ENCODE measurements around the gene LRRN4CL. TPM values are rescaled to one million over a fixed set of nuclear protein-coding genes. Genes with fewer than 3 reads are reported as not detected.

LRRN4CL gene
- total RNA-seq, 4 donors from 2014 or later, result 29.9 to 48.2 (median 39.2) TPM

DNA sequence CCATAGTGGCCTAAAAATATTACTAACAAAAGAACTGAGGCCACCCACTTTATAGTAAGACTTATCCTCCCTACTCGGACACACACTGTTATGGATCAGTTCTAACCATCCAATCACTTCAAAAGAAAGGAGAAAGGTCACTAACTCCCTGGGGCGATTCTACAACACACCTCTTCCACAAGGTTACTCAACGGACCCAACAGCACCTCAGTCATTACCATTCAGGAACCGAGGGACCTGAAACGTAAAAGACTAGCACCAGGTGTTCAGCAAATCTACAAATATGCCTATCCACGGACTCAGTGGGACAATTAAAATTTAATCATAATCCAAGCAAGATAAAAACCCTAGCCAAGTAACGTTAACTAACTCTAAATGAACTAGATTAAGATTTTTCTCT, 36.3 kb upstream of the LRRN4CL start:
- H3K9me3 ChIP-seq, result no peaks in the 10 kb centered on the region
- no peak for TF ChIP-seq POLR2AphosphoS5 (IDR thresholded peaks at IDR 0.05)
- TF ChIP-seq EP300 (IDR thresholded peaks at IDR 0.05), result no peak
- TF ChIP-seq POLR2A (IDR thresholded peaks at IDR 0.05; ENCODE audit: low read depth), result no peak
- TF ChIP-seq, protein P1, sequence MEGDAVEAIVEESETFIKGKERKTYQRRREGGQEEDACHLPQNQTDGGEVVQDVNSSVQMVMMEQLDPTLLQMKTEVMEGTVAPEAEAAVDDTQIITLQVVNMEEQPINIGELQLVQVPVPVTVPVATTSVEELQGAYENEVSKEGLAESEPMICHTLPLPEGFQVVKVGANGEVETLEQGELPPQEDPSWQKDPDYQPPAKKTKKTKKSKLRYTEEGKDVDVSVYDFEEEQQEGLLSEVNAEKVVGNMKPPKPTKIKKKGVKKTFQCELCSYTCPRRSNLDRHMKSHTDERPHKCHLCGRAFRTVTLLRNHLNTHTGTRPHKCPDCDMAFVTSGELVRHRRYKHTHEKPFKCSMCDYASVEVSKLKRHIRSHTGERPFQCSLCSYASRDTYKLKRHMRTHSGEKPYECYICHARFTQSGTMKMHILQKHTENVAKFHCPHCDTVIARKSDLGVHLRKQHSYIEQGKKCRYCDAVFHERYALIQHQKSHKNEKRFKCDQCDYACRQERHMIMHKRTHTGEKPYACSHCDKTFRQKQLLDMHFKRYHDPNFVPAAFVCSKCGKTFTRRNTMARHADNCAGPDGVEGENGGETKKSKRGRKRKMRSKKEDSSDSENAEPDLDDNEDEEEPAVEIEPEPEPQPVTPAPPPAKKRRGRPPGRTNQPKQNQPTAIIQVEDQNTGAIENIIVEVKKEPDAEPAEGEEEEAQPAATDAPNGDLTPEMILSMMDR (IDR thresholded peaks at IDR 0.05), result no peak
- H3K4me1 ChIP-seq, result peaks cover 40 to 61% (median 54%) of the 10 kb centered on the region in 4 donors
- intact Hi-C loops (cut with DNase I), result no loop called here
- H3K27me3 ChIP-seq, result no peaks in the 10 kb centered on the region
- H3K4me3 ChIP-seq, result peak overlapping the region; percentile 85 to 94 (median 90)
- peaks cover 31 to 43% (median 35%) of the 10 kb centered on the region in 4 donors for H3K36me3 ChIP-seq
- WGBS, result 1% methylated on average over 7 of the region's 7 CpGs
- DNase-seq (ENCODE audit: extremely low spot score), result no peak
- H3K27ac ChIP-seq (replicated peaks in 1 of 4), result peak overlapping the region; percentile 89 to 97 (median 94)

DNA sequence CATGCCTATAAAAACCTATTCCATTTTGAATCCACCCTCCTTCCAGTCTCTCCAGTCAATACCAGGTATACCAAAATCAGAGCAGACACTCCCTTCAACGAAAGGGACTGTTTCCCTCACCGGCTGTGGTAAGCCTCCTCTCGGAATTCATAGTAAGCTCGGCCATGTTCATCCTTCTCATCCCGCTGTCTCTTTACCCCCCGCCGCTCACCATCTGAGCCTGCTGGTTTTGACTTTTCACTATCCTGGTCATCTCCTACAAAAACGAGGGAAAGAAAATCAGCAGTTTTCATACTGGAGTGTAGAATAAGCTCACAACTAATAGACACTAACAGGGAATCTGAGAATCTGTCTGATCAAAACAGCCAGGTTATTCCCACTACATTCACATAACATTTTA, 34.8 kb upstream of the LRRN4CL start:
- H3K27me3 ChIP-seq, result no peaks in the 10 kb centered on the region
- intact Hi-C loops (cut with DNase I), result no loop called here
- peak overlapping the region; percentile 27 to 94 (median 90) for H3K4me3 ChIP-seq
- H3K36me3 ChIP-seq, result peaks cover 46 to 50% (median 48%) of the 10 kb centered on the region in 4 donors
- peaks cover 26 to 52% (median 43%) of the 10 kb centered on the region in 4 donors for H3K4me1 ChIP-seq
- WGBS, result 25% methylated on average over 8 of the region's 8 CpGs
- no peak for DNase-seq (ENCODE audit: extremely low spot score)
- no peaks in the 10 kb centered on the region for H3K9me3 ChIP-seq
- peak overlapping the region in 2 of 4 donors; percentile 1 to 89 for H3K27ac ChIP-seq (replicated peaks in 1 of 4)
- TF ChIP-seq, protein P1 (IDR thresholded peaks at IDR 0.05), result no peak
- no peak for TF ChIP-seq POLR2A (IDR thresholded peaks at IDR 0.05; ENCODE audit: low read depth)
- TF ChIP-seq POLR2AphosphoS5 (IDR thresholded peaks at IDR 0.05), result no peak
- TF ChIP-seq EP300 (IDR thresholded peaks at IDR 0.05), result no peak

DNA sequence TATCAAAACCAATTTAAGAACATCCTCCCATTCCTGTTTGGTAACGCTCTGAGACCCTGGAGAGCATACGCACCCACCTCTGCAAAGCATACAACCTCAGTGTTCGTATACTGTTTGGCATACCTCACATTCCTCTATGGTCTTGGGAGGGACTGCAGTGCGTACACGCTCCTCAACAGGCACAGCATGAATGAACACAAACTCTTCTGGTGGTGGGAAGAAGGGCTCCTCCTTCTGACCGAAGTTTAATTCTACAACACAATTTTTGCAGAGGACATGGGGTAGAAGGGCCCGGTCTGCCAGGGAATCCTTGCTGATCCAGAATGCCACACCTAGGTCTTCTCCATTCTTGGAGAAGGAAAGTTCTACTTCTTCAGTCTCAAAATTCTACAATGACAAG, 32.7 kb upstream of the LRRN4CL start:
- H3K9me3 ChIP-seq, result no peaks in the 10 kb centered on the region
- peaks cover 26 to 51% (median 42%) of the 10 kb centered on the region in 4 donors for H3K4me1 ChIP-seq
- TF ChIP-seq EP300 (IDR thresholded peaks at IDR 0.05) (no peak), POLR2AphosphoS5 (IDR thresholded peaks at IDR 0.05) (no peak), POLR2A (IDR thresholded peaks at IDR 0.05; ENCODE audit: low read depth) (no peak)
- TF ChIP-seq, protein P1 (IDR thresholded peaks at IDR 0.05), result no peak
- peak overlapping the region in 1 of 4 donors; percentile 5 for H3K27ac ChIP-seq (replicated peaks in 1 of 4)
- no peak overlapping the region for H3K4me3 ChIP-seq
- intact Hi-C loops (cut with DNase I), result no loop called here
- 46% methylated on average over 7 of the region's 7 CpGs for WGBS
- H3K36me3 ChIP-seq, result peaks cover 66 to 72% (median 70%) of the 10 kb centered on the region in 4 donors
- DNase-seq (ENCODE audit: extremely low spot score), result no peak
- H3K27me3 ChIP-seq, result no peaks in the 10 kb centered on the region

GRCh38 chr11:62719302-62719978, 30.1 kb upstream of the LRRN4CL start:
- Histone ChIP-seq H3K27ac (replicated peaks in 1 of 4) (no peak overlapping the region), H3K36me3 (peaks cover 91 to 98% (median 96%) of the 10 kb centered on the region in 4 donors), H3K4me3 (no peak overlapping the region), H3K9me3 (no peaks in the 10 kb centered on the region), H3K27me3 (no peaks in the 10 kb centered on the region), H3K4me1 (peaks cover 16 to 38% (median 26%) of the 10 kb centered on the region in 4 donors)
- no peak for DNase-seq (ENCODE audit: extremely low spot score)
- intact Hi-C loops (cut with DNase I), result no loop called here
- TF ChIP-seq POLR2A (IDR thresholded peaks at IDR 0.05; ENCODE audit: low read depth) (no peak), POLR2AphosphoS5 (IDR thresholded peaks at IDR 0.05) (no peak), EP300 (IDR thresholded peaks at IDR 0.05) (no peak)
- TF ChIP-seq, protein P1 (IDR thresholded peaks at IDR 0.05), result no peak
- WGBS, result 72% methylated on average over 2 of the region's 2 CpGs
